ENCODE data around the gene GBF1.

Gene GBF1

DNA sequence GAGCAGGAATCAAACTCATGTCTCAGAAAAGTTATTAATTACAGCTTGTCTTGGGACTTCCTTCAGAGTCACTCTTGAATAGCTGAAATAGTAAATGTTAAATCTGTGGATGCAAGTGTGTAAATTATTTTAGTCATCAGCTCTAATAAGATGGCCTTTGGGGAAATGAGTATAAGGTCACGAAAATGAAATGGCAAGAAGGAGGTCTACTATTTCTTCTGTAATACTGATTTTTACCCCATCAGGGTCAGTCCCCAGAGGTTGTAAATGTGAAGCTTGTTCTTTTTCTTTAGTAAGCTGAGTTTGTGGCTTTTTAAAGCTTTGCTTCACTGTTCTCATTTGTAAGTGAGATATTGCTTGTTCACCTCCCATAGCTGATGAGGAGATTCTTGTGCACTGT, 63.9 kb downstream of the GBF1 start:
- DNase-seq: no peak

DNA sequence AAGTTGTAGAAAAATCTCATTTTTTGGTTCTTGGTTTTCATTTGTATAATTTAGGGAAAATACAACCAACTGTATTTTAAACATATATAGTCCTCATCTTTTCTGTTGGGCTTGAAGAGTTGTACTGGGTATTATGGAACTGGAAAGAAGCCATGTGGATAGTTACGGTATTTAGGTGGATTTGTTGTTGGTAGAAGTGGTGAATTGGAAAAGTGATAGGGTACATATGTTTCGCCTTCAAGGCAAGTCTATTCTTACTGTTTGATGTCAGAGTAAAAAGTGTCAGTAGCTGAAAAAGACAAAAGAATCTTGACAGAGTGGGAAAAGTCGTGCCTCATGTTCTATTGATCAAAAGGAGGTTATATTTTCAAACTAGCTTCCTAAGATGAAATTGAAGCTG, 64.6 kb downstream of the GBF1 start:
- no peak for DNase-seq

DNA sequence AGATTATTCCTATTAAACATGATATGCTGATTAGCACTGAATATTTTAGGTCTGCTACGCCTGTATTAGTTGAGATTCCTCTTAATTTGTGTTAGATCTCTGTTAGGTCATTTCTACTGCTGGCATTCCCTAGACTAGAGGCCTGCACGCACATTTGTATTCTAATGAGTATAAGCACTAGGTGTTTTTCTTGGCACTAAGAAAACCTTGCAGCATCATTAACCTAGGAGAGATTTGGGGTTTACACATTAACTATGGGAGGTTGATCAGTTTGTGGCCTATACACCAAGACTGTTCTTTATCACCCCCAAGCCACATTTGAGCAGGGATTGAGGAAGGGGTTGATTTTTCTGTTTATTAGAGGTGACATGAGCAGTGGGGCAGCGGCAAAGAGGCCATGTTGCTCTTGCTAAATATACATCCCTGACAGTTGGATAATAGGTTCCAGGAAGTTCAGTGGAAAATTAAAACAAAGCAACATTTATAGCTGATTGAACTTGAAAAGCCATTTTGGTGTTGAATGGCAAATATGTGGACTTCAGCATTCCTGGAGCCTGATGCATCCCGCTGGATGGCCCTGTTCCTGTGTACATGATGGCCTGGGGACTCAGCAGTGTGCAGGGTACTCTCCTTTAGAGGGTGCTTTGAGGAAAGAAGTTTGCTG, 65.2 kb downstream of the GBF1 start:
- DNase-seq: peak; percentile 75

DNA sequence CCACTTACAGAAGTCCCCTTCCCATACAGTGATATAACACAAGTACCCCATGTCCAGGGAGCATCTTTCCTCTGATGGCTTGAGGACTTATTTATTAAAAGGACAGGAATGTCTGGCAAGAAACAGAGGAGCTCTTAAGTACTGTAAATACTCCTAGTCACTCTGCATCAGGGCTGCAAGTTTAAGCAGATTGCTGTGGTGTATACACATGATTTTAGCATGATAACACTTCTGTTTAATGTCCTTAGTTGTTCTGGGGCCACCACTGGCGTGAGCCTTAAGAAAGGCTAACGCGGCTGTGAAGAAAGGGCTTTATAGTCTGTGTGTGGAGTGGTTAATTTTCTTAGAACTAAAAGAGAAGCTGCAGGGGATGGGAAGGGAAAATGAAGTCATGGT, 65.7 kb downstream of the GBF1 start:
- no peak for DNase-seq

DNA sequence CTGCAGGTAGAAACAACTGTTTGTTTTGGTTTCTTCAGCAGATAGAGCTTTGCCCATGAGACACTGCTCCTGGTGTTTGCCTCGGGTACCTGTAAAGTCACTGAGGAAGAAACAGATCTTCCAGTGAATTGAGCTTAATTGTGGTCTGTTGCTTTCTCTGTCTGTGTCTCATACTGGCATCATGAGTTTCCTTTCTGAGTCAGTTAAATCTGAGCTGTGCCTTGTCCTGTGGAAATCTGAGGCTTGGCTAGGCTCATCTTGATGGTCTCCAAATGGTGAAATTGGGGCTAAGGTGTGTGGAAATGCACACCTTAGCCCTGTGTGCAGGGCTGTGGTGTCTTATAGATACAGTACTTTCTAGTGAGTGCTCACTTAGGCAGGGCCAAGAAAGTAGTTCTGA, 67.4 kb downstream of the GBF1 start:
- no peak for DNase-seq

DNA sequence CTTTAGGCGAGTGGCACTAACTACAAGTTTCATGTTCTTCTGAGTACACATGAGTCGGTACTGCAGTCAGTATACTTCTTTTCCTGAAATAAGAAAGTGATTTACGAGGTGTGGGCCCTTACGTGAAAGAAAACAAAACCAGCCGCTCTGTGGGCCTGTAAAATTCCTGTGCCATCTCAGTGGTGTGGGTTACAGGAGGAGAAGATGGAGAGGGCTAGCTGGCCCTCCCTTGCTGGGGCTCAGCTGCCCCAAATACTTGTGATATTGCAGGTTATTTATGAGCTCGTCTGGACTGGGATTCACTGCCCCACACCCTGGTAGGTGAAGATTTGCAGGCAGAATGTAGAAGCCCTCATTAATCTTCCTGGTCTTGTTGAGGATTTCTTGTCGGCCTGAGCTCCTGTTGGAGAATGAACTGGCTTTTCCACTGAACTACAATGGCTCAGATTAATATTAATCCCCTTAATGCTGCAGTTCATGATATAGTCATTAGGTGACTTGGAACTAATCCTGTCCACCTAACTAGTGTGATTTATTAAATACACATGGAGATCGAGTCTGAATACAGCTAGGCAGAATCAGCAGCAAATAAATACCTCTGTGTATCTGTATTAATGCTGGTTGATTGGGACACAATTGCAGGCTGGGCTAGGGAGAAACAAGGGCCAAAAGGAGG, 68.0 kb downstream of the GBF1 start:
- DNase-seq: no peak

DNA sequence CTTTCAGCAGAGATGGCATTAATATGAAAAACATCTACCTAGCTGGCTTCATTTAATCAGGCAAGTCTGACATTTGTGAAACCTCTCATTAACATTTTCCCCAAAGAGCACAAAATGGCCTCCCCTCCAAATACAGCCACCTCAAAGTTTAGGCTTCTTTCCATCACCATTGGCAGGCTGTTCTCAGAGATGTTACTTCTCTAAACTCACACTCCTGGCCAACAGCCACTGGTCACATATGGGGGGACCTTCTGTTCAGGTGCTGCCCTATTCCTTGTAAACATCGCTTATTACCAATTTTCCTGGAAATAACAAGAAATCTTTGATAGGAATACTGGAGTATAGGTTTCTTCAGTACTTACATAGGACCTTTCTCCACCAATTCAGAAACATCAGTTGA, 69.5 kb downstream of the GBF1 start:
- DNase-seq: no peak

DNA sequence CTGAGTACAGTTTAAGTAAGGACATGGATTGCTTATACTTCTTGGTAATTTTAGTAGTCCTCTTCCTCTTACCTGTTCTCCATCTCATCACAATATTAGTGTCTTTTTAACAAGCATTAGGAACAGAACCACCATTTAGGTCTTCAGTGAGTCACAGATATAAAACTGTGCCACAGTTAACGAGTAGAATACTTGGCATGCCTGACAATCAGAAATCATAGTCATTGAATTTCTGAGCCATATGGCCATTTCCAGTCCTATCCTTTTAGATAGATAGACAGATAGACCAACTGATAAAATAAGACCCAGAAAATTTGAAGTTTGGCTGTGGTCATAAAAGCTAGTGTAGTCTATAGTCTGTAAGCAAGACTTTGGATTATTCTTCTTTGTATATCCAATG, 71.1 kb downstream of the GBF1 start:
- DNase-seq: no peak

DNA sequence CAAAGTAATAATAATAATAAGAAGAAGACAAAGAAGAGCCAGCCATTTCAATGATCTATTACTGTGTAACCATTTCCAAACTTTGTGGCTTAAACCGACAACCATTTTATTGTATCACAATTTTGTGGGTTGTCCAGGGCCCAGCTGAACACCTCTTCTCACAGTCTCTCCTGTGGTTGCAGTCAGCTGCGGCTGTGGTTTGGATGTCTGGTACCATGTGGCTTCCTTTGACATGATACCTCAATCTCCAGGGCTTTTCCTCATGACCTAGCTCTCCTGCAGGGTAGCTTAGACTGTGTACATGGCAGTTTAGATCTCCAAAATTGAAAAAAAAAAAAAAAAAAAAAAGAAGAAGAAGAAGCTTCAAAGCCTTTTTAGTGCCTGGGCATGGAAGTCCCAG, 77.6 kb downstream of the GBF1 start:
- DNase-seq: no peak

DNA sequence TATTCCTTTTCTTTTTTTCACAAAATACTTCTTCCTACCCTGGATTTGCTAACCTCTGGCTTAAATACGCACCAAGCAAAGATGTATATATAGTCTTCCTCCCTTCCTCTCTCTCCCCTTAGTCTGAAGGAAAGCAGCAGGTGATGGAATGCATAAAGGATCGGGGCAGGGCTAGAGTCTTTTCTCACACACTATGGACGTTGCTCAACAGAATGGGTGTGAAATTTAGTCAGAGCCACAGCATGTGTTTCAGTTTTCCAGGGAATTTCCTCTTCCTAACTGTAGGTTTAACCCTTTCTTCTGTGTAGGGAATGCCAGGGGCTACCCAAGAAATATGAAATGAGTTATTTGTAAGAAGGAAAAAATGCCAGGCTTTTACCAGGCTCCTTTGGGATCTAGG, 78.7 kb downstream of the GBF1 start:
- peak; percentile 49 for DNase-seq

DNA sequence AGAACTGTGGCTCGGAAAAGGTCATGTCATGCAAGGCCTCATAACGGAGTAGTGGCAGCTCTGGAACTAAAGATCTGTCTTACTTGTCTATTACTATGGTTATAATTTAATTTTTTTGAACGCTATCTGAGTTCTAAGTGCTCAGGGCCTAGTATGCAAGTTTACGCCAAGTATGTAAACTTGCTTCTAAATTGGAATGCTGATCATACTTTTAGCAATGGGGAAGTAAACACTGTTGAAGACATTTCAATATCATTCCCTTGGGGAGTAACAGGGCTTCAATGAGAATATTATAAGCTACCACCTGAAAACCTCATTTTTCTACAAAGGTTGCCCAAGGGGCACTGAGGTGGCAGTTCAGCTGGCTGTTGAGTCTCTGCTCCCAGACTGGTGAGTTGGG, 80.7 kb downstream of the GBF1 start:
- DNase-seq: no peak

DNA sequence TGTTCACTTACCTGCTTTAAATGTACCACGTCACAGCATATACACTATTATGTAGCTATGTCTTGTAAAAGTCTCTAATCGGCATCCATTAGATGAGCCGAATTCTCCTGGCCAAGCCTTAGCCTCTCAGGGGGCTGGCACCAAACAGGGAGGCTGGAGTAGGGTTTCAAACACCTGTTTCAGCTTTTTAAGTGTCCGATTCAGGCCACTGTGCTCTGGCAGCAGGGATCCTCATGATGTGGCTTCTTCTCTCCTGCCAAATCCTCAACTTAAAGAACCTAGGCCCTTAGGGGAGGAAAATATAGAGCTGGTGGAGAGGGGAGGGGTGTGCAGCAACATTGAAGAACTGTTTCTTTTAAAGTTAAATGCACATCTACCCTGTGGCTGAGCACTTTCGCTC, 81.7 kb downstream of the GBF1 start:
- DNase-seq: no peak

DNA sequence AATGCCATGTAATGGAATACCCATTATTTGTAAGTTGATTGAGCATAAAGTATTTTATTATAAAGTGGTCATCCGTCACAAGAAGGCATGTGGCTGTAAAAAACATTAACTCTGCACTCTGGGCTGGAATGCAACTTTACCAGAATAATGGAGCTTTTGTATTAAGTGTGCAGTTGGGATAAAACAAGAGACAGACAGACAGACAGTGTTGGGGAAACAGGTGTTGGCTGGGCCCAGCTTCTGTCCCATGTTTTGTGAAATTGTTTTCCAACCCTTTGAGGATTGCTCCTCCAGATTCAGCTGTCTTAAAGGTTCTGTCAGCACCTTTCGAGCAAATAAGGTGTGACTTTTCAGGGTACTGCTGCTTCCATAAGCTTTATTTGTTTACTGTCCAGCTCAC, 82.3 kb downstream of the GBF1 start:
- DNase-seq: no peak

DNA sequence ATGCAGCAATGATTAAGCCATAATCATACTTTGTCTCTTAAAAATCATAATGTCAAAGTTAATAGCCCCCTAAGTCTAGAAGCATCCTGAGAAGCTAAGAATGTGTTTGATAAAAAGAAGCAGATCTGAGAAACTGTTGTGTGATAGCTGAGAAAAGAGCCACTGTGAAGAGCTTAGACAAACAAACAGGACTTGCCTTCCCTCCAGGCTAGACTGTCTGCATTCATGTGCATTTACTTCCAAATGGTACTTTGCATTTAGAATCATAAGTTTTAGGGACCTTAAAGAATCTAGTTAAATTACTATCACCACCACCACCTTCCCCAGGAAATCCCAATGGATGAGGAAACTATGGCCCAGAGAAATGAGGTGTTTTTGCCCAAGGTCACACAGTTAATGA, 87.4 kb downstream of the GBF1 start:
- no peak for DNase-seq

DNA sequence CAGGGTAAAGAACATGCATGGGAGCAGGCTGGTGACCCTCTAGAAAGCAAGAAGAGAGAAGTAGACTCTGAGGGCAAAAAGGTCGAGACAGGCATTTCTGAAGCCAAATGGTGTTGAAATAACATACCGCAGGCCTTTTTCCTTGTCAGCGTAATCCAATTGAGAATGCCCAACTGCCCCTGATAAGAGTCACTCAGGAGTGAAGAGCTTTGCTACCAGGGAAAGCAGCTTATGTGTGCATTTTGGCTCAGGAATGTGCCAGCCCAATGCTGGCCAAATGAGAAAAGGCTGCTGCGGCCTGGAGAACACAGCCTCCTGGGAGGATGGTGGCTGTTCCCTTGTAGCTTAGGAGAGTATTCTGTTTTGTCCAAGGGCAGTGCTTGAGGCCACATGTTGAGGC, 88.8 kb downstream of the GBF1 start:
- no peak for DNase-seq

DNA sequence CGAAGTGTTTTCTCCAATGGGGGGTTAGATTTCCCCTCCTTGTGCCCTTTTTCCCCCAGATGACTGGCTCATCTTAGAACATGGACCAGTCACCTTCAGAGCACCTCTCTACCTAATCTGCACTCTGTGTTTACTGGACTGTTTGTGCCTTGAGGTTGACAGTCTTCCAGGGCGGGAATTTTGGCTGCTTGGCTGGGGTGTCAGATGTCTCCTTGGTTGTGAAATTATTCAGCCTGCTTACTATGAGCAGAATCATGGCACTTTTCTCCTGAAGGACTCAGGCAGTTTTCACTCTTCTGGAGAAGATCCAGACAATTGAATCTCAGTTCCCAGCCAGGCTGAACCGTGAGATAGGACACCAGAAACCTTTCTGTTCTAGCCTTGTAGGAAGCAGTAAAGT, 89.9 kb downstream of the GBF1 start:
- no peak for DNase-seq

DNA sequence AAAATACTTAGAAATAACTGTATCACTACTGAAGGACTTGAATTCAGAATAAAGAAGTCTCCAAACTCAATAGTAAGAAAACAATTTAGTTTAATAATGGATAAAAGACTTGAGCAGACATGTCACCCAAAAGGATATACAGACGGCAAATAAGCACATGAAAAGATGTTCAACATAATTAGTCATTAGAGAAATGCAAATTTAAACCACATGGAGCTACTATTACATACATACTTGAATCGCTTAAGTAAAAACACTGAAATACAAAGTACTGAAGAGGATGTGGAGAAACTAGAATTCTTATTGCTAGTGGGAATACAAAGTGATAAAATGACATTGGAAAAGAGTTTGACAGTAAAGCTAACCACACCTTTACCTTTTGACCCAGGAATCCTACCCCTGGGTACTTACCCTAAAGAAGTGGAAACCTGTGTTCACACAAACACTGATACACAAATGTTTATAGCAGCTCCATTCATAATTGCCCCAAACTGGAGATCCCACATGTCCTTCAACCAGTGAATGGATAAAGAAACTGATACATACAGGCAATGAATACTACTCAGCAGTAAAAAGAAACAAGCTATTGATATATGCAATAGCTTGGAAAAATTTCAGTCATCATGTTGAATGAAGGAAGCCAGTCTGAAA, 95.8 kb downstream of the GBF1 start:
- DNase-seq: peak; percentile 35

DNA sequence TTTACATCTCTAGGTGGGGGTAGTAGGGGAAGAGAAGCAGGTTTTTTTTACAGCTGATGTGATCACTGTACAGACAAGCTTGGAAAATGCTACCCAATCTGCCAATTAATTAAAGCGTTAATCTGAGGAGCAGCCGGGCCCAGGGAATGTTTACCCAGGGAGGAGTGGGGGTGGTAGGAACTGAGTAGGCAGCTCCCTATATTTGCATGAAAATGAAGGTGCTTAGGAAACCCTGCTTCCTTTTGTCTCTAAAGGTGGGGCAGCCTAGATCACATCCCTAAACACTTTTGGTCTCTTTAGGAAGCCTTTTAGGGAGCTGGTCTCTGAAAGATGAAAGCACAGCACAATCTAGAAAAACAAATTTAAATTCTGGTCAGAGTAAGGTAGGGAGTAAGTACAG, 97.1 kb downstream of the GBF1 start:
- no peak for DNase-seq

DNA sequence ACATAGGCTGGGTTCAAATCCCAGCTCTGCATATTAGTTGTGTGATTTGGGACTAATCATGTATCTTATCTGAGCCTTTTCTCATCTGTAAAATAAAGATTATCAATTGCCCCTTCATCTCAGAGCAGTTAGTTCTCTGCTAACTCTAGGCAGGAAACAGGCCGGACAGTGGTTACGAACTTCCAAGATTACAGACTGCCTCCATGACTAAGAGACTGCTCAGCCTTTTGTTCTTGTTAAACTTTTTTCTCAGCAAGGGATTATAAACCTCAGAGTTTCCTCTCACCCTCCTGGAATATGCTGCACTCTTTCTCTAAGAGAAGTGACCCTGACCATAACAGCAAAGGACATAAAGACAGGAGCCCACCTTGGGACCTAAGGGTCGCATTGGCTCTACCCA, 97.6 kb downstream of the GBF1 start:
- DNase-seq: peak; percentile 65

DNA sequence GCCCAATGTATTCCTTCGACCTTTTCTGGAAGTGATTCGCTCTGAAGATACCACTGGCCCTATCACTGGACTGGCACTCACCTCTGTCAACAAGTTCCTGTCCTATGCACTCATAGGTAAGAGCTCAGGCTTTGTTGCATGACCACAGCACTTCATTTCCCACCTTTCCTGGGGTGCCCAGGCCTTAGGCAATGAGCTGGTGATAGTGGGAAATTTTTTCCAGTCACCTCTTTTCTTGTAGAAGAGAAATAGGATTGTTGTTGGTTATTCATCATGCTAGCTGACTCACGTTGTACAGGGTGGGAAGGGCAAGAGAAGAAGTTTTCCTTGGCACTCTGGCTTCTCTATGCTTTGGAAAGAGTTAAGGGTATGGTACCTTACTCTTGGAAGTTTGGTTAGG, 98.7 kb downstream of the GBF1 start:
- DNase-seq: no peak

DNA sequence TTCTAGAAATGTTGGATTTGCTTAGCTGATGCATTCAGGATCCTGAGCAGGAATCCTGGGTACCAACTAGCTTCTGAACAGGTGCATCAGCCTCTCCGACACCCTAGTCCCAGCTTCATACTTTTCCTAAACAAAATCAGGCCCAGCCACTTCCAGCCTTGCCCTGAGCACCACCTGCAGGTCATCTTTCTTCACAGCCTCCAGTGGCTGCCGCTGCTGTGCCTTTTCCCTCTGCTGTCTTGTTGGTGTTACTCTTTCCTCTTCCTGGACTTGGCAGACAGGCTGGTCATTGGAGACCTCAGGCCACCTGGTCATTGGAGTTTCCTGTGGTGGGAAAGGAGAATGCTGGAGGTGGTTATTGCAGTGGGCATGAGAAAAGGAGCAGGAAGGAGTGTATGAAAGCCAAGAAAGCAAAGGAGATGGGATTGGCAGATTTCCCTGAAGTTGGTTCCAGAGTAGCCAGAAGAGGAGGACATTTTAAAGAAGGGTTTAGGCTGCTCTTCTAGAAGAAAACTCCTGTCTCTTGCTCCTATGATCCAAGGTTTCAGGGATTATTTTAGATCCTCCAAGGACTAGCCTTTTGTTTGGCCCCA, 102.0 kb downstream of the GBF1 start:
- peak; percentile 24 for DNase-seq

DNA sequence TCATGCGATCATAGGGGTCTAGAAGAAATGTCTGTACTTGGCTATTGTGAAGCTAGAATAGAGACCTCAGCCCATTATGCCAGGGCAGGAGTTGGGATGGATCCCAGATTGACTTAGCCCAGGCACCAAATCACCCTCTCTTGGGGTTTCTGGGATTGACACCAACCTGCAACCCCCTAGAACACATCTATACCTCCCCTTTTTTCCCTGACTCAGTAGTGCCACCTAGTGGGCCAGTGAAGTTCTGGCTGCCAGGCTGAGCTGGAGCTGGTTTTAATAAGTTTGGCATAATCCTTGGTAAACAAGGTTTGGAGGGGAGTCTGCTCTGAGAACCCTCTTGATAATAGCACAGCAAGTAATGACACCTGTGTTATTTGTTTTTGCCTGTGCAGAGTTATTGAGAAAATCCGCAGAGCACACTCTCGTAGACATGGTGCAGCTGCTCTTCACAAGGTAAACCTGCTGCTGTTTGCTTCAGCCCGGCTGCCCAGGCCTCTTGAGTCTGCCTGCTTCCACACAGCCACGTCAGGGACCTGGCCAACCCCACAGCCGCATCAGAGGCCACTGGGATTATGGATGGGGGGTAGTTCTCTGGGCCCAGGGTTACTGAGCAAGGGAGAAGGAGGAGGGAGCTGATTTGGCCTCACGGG, 106.9 kb downstream of the GBF1 start:
- peak; percentile 58 for DNase-seq

DNA sequence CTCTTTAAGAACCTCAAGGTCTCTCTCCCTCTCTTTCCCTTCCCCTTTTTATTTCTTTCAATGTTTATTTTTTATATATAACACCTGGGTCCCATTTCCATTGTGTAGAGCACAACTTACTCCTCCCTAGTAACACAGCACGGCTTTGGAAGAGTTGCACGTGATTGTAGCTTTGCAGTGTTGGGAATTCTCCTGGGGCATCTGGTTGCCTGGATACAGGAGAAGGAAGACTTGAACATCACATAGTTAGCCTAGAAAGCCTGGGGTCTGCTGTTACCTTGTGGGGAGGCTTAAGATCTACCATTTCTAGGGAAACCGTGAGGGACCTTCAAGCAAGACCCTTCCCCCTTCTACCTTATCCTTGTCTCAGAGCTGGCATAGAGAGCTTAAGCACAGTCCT, 109.1 kb downstream of the GBF1 start:
- DNase-seq: no peak

All from fibroblast of skin of right quadriceps (primary cell).